Activated CD8-positive, alpha-beta memory T cell treated with anti-CD3 and anti-CD28 coated beads for 24 hours (primary cell): Measurements from ENCODE around the gene PI4KB.

Source experiments
- DNase-seq: peaks from one replicate; pipeline ENCODE4 v3.0.0-alpha.2; 2020

Gene PI4KB

DNA sequence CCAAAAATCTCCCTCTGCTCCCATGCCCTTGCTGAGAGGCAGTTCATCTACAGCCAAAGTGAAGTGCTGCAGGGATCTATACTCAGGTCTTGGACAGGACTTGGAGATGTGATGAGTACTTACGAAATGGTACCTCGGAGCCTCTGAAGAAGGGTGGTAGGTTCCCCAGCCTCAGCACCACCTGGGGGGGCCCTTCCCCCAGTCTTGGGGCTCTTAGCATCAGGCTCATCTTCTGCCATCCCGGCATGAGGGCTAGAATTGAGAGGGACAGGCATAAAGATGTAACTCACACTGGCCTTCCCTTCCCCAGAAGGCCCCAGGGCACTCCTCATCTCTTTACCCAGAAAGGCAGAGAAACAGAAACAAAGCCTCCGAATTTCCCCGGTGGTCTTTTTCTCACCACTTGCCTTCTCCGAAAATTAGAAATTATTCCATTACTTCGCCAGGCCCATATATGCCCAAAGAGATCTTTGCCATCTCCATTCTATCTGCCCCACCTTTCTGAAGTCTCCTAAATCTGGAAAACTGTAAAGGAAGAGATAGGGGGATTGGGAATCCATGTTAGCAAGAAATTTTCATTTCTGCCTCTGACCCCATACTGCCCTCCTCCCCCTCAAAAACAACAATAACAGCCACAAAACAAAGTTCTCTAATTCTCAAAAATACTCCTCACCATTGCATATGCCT, 19.0 kb upstream of the PI4KB start:
- peak; percentile 64 for DNase-seq

DNA sequence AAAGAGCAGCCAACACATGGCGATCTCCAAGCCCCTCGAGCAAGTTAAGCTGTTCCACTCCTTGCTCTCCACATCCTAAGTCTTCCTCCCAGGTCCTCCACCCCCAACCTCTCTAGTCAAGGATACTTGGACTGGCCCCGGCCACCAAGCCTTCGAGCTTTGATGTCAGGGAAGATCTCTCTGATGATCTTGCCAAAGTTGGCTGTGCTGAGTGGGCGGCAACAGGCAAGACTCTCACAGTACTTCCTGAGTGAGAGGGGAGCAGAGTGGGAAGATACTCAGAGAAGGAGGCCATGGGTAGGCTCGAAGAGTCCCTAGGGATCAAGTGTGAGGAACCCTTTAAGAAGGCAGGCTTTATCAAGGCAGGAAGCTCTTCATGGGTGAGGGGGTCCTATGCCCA, 17.1 kb upstream of the PI4KB start:
- no peak for DNase-seq

DNA sequence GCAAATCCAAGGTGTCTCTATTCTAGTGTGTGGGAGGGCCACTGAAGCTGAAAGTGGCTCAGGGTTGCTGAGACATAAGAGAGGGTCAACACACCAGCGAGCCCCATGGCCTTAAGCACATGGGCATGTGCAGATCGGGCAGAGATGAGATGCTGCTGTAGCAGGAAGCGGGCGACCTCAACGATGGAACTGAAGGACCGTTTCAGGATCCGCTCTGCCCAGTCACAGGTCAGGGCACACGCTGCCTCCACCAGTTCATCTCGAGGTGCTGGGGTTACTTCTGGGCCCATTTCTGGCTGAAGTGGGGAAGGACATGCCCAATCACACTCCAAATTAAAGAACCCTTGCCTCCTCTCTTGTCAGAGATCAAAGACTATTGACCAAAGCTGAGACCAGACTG, 16.4 kb upstream of the PI4KB start:
- no peak for DNase-seq

DNA sequence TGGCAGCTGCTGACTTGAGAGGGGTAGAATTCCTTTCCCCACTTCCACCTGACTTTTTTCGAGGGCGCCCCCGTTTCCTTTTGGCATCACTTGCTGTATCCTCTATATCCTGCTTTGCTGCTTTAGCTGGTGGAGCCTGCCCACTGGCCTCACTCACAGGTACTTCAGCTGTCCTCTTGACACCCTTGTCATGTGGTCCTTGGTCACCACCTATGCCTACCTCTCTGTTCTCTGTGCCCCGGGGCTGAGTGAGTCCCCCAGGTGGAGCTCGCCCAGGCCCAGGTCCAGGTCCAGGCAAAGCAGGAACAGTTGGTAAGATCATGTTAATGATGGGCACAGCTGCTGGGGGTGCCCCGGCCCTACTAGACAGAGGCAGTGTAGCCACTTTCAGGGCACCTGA, 15.4 kb upstream of the PI4KB start:
- DNase-seq = no peak

DNA sequence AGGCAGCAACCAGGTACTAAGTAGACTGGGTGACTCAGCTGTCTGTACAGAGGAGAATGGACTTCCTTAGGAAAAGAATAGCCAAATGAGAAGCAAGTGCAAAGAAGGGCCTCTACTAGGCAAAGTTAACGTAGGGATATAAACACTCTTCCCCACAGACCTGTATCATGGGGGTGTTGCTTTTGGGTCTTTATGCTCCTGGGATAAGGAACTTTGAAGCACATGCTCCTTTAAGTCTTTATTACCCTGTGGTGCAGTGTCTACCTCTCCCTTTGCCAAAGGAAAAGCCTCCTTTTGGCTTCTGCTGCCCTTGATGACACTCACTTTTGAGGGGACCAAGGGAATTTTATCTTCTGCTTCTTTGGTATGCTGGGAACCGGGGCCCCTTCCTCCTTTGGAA, 14.8 kb upstream of the PI4KB start:
- no peak for DNase-seq

DNA sequence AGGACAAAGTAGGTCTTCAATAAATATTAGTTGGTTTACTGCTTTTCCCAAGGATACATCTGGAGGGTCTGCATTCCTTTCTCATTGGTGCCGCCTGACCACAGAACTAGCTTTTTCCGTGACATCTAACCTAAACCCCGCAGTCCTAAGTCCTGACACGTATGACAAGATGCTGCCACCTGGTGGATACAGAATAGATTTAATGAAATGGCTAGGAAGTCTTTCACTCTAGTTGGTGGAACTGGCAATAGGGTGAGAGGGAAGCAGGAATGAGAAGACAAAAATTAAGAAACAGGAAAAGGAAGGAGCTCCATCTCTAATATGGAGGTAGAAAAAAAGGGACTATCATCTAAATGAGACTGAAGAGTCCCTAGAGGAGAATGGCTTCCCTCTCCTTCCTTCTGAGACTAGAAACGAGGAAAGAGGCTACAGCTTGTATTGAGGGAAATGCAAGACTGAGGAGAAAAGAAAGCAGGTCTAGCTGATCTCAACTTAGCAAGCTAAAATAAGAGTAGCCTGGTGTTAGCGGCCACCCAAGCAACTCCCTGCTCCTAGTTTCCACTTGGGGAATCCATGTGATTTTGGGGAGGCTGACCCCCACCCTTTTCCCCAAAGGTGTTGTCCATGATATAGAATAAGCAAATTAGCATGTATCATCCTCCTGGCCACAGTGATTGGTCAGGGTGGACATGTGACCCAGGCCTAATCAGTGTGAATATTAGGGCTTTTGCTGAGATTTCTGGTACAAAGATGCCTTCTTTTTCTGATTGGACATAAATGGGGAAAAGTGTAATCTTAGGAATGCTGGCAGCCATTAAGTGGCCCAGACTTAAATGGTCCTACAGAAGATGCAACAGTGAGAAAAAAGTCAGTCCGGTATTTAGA, 13.9 kb upstream of the PI4KB start:
- DNase-seq = no peak

DNA sequence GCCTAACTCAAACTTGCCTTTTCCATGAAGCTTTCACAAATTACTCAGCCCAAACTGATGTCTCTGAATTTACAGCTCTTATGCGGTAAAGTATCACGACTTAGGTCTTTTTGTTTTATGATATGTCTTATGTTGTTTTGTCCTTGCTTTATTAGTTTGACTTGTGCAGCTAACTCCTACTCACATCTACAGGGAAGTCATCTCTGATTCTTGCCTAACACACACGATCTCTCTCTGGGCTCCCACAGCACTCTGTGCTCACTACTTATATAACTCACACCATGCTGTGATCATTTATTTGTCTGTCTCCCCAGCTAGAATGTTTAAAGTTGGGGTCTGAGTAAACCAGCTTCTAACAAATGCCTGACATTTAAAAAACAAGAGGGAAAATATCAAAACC, 9.3 kb upstream of the PI4KB start:
- DNase-seq = no peak

DNA sequence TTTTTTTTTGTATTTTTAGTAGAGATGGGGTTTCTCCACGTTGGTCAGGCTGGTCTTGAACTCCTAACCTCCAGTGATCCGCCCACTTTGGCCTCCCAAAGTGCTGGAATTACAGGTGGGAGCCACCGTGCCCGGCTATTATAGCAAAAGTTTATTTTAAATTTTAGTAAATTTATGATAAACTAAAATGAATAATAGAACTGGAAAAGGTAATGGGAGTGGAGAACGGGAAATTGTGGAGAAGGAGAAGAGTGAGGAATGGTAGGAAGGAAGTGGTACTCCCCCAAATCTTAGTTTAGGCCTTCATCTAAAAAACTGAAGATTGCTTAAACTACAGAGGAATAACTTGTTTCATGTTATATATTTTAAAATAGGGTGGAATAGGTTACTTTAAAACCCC, 7.6 kb upstream of the PI4KB start:
- DNase-seq = no peak

DNA sequence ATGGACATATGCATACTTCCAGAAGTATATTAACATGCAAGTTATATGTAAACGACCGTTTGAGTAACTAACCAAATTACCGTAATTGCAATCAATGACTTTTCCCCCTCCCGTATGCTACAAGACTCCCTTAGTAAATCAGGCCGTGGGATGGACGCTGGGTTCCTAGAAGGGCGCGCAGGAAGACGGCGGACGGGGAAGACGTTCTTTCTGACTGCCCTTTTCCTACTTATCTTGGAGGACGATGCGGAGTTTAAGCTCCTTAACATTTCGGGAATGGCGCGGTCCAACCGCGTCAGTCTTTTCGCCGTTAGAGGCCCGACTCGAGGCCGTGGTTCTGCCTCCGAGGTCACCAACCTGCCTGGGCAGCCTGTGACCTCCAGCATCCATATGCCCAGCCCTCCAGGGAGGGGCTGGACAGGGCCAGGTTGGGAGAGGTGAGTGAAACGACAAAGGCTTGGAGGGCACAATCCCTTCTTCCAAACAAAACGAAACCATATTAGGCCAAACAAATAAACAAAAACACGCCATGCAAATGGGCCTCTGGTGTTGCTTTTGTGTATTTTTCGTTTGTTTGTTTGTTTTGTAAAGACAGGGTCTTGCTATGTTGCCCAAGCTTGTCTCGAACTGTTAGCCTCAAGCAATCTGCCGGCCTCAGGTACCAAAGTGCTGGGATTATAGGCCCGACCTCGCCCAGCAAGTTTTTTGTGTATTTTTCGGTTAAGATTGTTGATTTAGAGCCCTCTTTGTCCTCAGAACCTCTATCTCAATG, 873 bp upstream of the PI4KB start:
- no peak for DNase-seq

DNA sequence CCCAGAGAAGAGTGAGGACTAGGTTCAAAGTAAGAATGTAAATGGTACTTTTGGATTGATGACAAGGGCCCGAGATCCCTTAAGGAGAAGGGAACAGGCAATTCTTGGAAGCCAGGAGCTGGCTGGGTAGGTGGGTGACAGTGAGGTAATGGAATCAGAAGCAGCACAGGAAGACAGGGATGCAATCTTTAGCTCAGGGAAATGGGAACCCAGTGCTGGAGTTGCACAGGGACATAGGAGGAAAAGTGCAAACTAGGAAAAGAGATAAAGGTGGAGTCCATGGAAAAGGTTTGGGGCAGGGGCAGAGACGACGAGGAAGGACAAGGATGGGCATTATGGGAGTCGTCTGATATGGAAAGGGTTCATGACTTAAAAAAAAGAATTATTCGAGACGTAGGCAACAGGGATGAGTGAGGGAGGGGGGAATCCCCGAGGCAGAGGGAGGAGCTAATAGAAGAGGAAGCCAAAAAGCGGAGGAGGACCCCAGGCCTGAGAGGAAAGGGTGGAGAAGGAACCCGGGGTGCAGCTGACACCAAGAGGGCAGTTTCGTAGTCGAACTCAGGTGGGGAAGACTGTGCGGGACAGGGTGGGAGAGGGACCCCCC, 495 bp downstream of the PI4KB start:
- no peak for DNase-seq

DNA sequence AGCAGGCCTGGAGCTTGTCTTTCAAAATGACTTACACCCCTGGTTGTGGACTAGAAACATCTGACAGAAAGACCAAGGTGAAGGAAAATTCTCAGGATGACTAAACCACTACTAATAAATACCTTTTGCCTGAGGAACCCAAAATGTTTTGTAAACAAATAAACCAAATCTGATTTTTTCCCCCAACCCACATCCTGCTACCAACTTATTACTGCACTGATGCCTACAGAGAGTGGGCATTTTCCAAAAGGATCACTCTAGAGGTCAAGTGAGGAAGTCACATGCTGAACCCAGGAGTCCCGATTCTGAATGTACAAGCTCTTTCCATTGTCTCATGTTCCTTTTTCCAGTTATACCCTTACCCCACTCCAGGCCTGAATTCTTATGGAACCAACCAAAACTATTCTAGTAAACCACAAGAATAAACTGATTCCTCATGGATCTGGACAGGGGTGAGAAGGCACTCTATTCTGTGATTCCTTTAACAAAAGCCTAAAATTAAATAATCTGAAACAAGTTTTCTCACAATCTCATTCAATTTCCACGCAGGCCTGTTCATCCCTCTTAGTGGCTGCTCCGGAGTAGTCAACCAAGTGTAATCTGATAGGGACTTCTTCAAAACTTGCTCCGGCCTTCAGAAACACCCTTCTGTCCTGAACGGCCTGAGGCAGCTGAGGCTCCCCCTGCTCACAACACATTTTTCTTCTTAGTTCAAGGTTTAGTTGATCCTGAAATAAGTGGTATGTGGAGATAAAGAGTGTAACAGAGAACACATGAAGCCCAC, 1.4 kb downstream of the PI4KB start:
- DNase-seq = no peak

DNA sequence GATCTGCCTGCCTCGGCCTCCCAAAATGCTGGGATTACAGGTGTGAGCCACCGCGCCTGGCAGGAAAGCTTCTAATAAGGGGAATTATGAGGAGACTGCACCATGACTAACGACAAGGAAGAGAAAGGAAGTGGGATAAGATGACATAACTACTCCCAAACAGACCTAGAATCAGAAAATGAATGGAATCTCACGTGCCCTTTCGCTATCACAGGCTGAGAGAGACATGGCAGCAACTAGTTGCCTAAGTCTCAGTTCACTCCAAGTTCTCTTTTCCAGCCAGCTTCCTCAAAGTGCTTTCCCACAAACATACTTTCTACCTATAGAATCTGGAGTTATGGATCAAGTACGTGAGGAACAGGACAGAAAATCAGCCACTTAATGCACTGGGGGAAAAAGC, 2.0 kb downstream of the PI4KB start:
- DNase-seq = no peak

DNA sequence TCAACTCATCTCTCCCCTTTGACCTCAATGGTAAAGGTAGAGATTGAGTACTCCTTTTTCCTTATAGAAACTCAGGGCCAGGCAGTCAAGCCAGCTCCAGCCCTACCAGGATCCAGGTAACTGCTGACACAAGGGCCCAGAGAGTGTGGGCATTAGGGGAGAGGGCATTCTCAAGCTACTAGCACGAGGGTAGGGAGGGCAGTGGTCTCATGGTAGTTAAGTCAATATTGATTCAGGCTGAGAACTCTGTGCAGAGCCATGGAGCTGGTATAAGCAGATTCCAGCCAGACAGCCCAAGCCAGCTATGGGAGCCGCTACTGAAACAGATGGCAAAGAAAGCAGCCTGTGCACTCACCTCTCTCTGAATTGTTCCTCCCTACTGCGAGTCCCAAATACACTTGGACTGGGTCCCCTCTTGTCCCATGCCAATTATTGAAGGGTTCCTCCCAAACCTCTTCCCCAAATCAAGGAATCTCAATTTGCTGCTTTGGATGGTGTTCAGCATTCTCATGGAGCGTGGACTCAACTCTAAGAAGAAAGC, 2.8 kb downstream of the PI4KB start:
- no peak for DNase-seq

DNA sequence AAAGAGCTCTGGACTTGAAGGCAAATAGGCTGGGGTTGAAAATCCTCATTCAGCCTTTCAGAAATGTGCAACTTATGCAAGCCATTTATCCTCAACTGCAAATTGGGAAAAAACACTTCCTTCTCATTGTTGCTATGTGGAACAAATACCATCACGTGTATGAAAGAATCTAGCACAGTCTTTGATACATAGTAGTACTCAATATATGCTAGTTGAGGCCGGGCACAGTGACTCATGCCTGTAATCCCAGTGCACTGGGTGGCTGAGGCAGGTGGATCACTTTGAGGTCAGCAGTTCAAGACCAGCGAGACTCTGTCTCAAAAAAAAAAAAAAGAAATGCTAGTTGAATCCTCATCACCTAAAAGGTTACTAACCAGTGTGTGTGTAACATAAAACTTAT, 8.2 kb downstream of the PI4KB start:
- DNase-seq = no peak

DNA sequence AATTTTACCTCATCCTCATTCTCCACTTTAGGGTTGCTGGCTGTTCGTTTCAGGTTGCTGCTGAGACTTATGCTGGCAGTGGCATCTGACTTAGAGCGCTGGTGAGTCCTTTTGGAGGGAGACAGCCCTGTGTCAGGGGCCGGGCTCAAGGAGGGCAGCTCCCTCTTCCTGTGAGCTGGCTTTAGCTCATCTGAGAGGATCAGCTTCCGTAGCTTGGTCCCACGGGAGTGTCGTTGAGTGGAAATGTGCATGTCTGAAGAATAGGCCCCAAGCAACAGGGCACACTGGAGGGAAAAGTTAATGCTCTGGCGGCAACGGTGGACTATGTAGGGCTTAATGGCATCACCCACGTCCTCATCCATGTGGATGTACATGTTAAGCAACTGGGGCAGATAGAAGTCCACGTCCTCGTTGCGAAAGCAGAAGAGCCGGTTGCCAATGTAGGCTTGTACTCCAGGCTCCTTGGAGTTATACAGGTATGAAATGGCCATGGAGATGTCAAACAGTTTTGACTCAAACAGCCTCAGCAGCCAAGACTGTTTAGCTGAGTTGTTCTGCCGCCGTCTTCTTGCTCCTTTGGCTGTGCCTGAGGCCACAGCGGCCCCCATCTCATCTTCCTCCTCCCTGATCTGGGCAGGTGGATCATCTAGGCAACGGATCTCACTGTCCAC, 11.5 kb downstream of the PI4KB start:
- no peak for DNase-seq

DNA sequence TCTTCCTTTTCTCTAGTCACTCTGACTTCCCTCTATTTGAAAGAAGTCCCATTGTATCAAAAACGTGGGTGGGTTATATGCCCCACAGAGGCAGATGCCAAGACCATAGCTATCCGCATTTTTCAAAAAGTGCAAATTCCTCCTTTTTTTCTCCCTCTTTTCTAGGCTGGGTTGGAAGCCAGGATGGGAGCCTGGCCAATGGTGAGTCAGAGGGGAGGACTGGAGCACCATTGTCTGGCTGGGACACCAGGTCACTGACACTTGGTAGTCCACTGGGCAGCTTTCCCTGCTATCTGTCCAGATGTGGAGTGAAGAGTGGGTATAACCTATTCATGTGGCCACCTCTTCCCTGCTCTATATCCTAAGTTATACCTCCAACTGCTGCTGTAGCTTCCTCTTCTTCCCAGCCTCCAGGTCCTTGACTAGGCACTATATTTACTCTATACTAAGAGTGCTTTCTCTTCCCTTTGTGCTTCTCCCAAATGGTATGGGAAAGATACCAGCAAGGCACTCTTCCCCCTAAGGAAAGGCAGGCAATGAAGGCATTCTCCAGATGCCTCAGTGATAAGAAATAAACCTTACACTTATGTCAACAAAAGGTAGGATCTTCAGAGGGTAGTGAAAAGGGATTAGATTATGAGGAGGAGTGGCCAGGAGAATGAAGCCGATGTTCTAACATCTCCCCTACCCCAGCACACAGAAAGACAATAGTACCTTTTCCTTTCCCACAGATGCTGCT, 12.9 kb downstream of the PI4KB start:
- DNase-seq = no peak

DNA sequence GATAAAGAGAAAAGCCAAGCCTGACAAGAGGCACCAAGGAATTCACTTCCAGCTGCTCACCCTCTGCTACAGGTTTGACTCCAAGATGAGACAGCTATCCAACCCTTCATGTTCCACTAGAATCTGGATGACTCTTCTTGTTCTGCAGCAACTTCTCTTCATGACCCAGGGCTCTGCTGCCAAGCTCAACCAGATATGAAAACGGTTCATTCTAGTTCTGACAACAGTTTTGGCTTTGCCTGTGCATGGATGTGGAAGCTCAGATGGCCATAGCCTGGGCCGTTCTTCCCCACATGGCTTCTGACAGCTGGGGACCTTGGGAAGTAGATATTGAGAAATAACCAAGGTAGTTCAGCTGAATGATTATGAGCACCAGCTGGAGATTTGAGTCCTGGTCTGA, 13.7 kb downstream of the PI4KB start:
- no peak for DNase-seq

DNA sequence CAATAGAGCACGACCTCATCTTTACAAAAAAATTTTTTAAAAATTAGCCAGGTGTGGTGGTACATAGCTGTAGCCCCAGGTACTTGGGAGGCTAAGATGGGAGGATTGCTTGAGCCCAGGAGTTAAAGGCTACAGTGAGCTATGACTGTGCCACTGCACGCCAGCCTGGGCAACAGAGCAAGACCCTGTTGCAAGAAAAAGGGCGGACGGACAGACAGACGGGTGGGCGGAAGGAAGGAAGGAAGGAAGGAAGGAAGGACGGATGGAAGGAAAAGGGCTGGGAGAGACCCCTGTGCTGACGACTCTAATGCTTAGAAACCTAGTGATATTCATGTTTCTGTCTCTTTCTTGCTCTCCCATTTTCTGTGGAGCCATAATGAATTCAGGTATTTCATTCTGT, 14.4 kb downstream of the PI4KB start:
- DNase-seq = no peak

DNA sequence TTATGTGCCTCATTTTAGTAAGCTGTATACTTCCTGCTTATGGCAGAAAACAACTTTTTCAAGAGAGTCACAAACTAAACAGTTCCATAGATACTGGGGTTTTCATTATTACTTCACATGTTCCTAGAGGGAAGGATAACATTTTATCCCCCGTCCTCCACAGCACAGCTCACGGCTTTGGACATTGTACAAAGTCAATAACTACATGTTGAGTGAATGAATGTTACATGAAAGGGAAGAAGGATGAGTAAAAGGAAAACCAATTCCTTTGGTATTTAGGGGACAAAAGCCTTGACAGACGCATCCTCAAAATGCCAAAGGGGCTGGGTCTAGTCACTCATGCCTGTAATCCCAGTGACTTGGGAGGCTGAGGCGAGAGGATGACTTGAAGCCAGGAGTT, 14.8 kb downstream of the PI4KB start:
- DNase-seq = no peak

DNA sequence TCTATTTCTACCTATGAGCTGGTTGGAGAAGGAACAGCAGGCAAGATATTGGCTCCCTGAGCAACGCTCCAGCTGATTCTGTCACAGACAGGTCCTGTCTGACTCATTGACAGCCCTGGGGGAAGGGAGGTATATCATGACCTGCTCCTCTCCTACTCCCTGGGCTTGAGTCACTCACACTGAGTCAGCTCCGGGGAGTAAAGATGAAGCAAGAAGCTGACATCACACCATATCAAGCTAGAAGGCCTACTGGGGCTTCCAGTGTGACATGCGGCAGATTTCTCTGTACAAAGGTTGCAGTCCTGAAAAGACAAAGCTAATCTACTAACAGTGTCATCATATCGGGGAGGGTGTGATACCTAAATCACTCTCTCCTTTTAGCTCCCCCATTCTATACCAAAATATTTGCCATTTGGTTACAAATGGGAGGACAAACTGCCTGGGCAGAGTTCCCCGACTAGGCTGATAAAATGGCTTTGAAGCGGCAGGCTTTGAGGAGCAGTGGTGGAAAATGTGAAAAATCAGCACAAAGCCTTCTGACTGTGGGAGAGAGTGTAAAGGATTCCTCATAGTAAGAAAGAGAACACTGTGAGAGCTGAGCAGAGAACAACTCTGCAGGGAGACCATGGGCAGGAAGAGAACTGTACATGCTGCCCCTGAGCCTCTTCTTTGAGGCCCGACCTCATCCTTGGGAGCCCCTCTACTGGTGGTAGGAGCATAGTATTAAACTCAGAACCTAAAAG, 15.5 kb downstream of the PI4KB start:
- peak; percentile 84 for DNase-seq
